B cell (primary cell): ENCODE measurements around the gene NPC1. TPM values are rescaled to one million over a fixed set of nuclear protein-coding genes. Genes with fewer than 3 reads are reported as not detected.

ENCODE experiments used
- ATAC-seq: fragments of 200-7000 bp; cut with Tn5 transposase; one replicate; pipeline ENCODE4 v1.10.0; 2021; ENCODE audit warnings: low read depth, mild to moderate bottlenecking, moderate number of reproducible peaks, moderate library complexity
- CTCF ChIA-PET: fragments of 350-600 bp; sonication (Branson Sonifier 250); formaldehyde crosslinking; loops from one replicate; lab custom pipeline; 2021; ENCODE audit warnings: antibody characterized with exemption, inconsistent platforms; lab: Charles Lee
- POLR2A ChIA-PET: fragments of 350-600 bp; sonication (Branson Sonifier 250); formaldehyde crosslinking; loops from one replicate; lab custom pipeline; 2021; ENCODE audit warnings: antibody characterized with exemption; lab: Charles Lee
- DNase-seq: peaks from one replicate; pipeline ENCODE4 v3.0.0; 2013
- H2AFZ ChIP-seq: 2 replicates; pipeline ENCODE4 v1.6.1; 2012; ENCODE audit warnings: mild to moderate bottlenecking, low read depth, low read length; ENCODE audit not compliant: insufficient read depth, poor library complexity, severe bottlenecking
- H3K27ac ChIP-seq, 2 donors: 1 replicate in 1 of 2; 2 replicates in 1 of 2; pipeline ENCODE4 v1.5.1; 2012 to 2013; ENCODE audit warnings: low read length in 2 of 2, mild to moderate bottlenecking in 2 of 2, moderate library complexity in 1 of 2
- H3K27me3 ChIP-seq, 4 experiments: fragments of 200-600 bp in 1 of 4; sonication (generic) in 1 of 4; replicated peaks in 1 of 4; 1 replicate in 2 of 4; 2 replicates in 2 of 4; pipeline versions ENCODE4 v1.6.1 to v1.7.0; 2013 to 2016; ENCODE audit warnings: low read length in 3 of 4, mild to moderate bottlenecking in 2 of 4, mixed read lengths in 1 of 4, moderate library complexity in 1 of 4; ENCODE audit not compliant: insufficient read depth in 4 of 4, control insufficient read depth in 3 of 4; ENCODE audit errors: control extremely low read depth in 1 of 4
- H3K36me3 ChIP-seq, 2 experiments: replicated peaks in 1 of 2; 1 replicate in 1 of 2; 2 replicates in 1 of 2; pipeline versions ENCODE4 v1.6.1 to v1.7.1; 2013; ENCODE audit warnings: low read length in 1 of 2; ENCODE audit not compliant: insufficient read depth in 2 of 2, control insufficient read depth in 1 of 2; ENCODE audit errors: control extremely low read depth in 1 of 2, extremely low read depth in 1 of 2
- H3K4me1 ChIP-seq, 2 donors: fragments of 200-600 bp in 1 of 2; sonication (generic) in 1 of 2; 1 replicate in 1 of 2; 2 replicates in 1 of 2; pipeline versions ENCODE4 v1.5.1 to v1.6.1; 2013 to 2017; ENCODE audit warnings: low read length in 2 of 2; ENCODE audit not compliant: control insufficient read depth in 2 of 2, insufficient read depth in 2 of 2
- H3K4me2 ChIP-seq: replicated peaks from 2 replicates; pipeline ENCODE3; 2012; ENCODE audit warnings: mild to moderate bottlenecking, low read depth, low read length; ENCODE audit not compliant: poor library complexity, severe bottlenecking
- H3K4me3 ChIP-seq, 5 experiments: fragments of 200-600 bp in 1 of 5; sonication (generic) in 1 of 5; 1 replicate in 3 of 5; 2 replicates in 2 of 5; pipeline versions ENCODE4 v1.5.1 to v1.7.0; 2011 to 2016; ENCODE audit warnings: low read length in 4 of 5, mild to moderate bottlenecking in 4 of 5, low read depth in 2 of 5, control low read depth in 1 of 5, moderate library complexity in 1 of 5; ENCODE audit not compliant: insufficient read depth in 1 of 5; ENCODE audit errors: control extremely low read depth in 1 of 5, extremely low read depth in 1 of 5
- H3K79me2 ChIP-seq: fragments of 200-600 bp; sonication (generic); one replicate; pipeline ENCODE4 v1.6.0; 2016; ENCODE audit warnings: low read length; ENCODE audit not compliant: control insufficient read depth, insufficient read depth
- H3K9ac ChIP-seq: fragments of 200-600 bp; sonication (generic); 2 replicates; pipeline ENCODE4 v1.6.1; 2017; ENCODE audit warnings: mild to moderate bottlenecking, low read length, moderate library complexity
- H3K9me3 ChIP-seq, 3 donors: one replicate each; pipeline versions ENCODE4 v1.6.1 to v1.7.1; 2013; ENCODE audit warnings: low read length in 2 of 3; ENCODE audit not compliant: control insufficient read depth in 2 of 3, insufficient read depth in 1 of 3; ENCODE audit errors: control extremely low read depth in 1 of 3
- H4K20me1 ChIP-seq: 2 replicates; pipeline ENCODE4 v1.6.0; 2012; ENCODE audit warnings: mild to moderate bottlenecking, low read length; ENCODE audit not compliant: insufficient read depth, control insufficient read depth, poor library complexity, severe bottlenecking
- H3K27ac Mint-ChIP-seq: one replicate; pipeline ENCODE4 v1.8.0; 2021; ENCODE audit warnings: mixed read lengths
- H3K27me3 Mint-ChIP-seq: one replicate; pipeline ENCODE4 v1.8.0; 2021; ENCODE audit warnings: mixed read lengths
- H3K4me1 Mint-ChIP-seq: one replicate; pipeline ENCODE4 v1.8.0; 2021; ENCODE audit warnings: mixed read lengths
- H3K4me3 Mint-ChIP-seq: one replicate; pipeline ENCODE4 v1.8.0; 2021; ENCODE audit warnings: mixed read lengths
- H3K9me3 Mint-ChIP-seq: one replicate; pipeline ENCODE4 v1.8.0; 2022; ENCODE audit warnings: mixed read lengths; ENCODE audit not compliant: insufficient read depth
- EZH2 ChIP-seq: IDR thresholded peaks from 2 replicates; pipeline ENCODE4 v1.6.1; 2012; ENCODE audit warnings: borderline replicate concordance, low read depth, mild to moderate bottlenecking, moderate library complexity, low read length; ENCODE audit not compliant: insufficient read depth, poor library complexity, severe bottlenecking
- WGBS: methylation state at CpG from one replicate; pipeline ENCODE4 v1.1.5; 2013; ENCODE audit warnings: missing lambda C conversion rate; ENCODE audit not compliant: insufficient coverage; 5-methylcytosine and 5-hydroxymethylcytosine counted together
- intact Hi-C: fragments of 100-400 bp; cut with micrococcal nuclease; formaldehyde crosslinking; loops from one replicate; pipeline ENCODE4 v1.10.0; 2022
- polyA plus RNA-seq: library from polyadenylated mRNA; depleted of rRNA; stranded (reverse); fragments of >200 nt; gene quantifications from 2 replicates; pipeline ENCODE4 v1.2.3, GENCODE V29; 2012
- total RNA-seq, 2 donors: library from RNA; stranded (reverse); fragments of 120-200 nt in 1 of 2; gene quantifications; 1 replicate in 1 of 2; 2 replicates in 1 of 2; pipeline versions ENCODE4 v1.2.3 to v1.2.4, GENCODE V29; 2013 to 2022
- TF ChIP-seq, protein P1 (sequence below): fragments of 200-600 bp; IDR thresholded peaks from one replicate; pipeline ENCODE4 v1.8.0; 2022; ENCODE audit warnings: antibody characterized with exemption, mild to moderate bottlenecking

Gene NPC1
- total and polyA plus RNA-seq, 2 donors (not counting 1 experiment from before 2014, with no cell fraction given): 17.5 to 44.4 TPM

DNA sequence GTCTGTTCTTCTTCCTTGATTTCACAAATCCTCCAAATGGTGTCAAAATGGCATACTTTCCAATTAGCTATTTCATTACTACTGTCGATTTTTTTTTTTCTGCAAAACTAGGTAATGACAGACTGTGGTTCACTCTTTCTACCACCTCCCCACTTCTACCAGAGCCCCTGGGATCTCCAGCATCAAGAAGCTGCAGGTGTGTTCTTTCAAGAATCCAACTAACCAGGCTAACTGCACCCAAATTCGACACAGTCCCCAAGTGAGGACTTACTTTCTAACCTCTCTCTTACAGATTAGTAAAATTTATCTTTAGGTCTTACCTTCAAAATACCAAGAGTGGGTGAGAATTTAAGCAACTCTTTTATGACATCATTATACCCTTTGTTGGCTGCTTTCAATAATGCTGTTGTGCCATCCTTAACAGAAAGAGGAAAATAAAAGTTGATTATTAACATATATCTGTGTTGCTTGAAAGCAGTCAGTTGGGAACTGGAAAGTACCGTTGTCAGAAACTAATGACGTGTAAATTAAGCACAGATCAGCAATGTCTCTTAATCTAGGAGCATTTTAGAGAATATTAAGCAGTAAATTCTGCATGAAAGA, 31.2 kb upstream of the NPC1 start:
- CTCF ChIA-PET: interaction anchor here (0.6 to 1.5 kb wide), 2 partner anchors 502 to 674 kb away, joined by 3 read pairs; no protein-coding TSS in a partner anchor
- Histone ChIP-seq H4K20me1 (no peaks in the 10 kb centered on the region), H3K79me2 (no peaks in the 10 kb centered on the region), H3K4me1 (peaks cover 12 to 15% of the 10 kb centered on the region in 2 donors), H3K27ac (no peak overlapping the region), H3K9ac (no peak overlapping the region), H3K27me3 (peaks cover 0 to 34% (median 25%) of the 10 kb centered on the region in 4 experiments), H3K36me3 (no peaks in the 10 kb centered on the region), H3K4me3 (no peak overlapping the region), H3K9me3 (no peaks in the 10 kb centered on the region), H3K4me2 (no peak overlapping the region), H2AFZ (no peak overlapping the region)
- peaks cover 18% of the 10 kb centered on the region for H3K4me1 Mint-ChIP-seq
- TF ChIP-seq, protein P1, sequence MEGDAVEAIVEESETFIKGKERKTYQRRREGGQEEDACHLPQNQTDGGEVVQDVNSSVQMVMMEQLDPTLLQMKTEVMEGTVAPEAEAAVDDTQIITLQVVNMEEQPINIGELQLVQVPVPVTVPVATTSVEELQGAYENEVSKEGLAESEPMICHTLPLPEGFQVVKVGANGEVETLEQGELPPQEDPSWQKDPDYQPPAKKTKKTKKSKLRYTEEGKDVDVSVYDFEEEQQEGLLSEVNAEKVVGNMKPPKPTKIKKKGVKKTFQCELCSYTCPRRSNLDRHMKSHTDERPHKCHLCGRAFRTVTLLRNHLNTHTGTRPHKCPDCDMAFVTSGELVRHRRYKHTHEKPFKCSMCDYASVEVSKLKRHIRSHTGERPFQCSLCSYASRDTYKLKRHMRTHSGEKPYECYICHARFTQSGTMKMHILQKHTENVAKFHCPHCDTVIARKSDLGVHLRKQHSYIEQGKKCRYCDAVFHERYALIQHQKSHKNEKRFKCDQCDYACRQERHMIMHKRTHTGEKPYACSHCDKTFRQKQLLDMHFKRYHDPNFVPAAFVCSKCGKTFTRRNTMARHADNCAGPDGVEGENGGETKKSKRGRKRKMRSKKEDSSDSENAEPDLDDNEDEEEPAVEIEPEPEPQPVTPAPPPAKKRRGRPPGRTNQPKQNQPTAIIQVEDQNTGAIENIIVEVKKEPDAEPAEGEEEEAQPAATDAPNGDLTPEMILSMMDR: no peak
- TF ChIP-seq EZH2: no peak
- H3K4me3 Mint-ChIP-seq: no peak overlapping the region
- no peak overlapping the region for H3K27ac Mint-ChIP-seq
- peaks cover 42% of the 10 kb centered on the region for H3K27me3 Mint-ChIP-seq
- ATAC-seq: no peak
- intact Hi-C loops: no loop called here
- POLR2A ChIA-PET: no interaction called here
- WGBS: 100% methylated on average over 1 of the region's 4 CpGs
- no peaks in the 10 kb centered on the region for H3K9me3 Mint-ChIP-seq
- DNase-seq: no peak

DNA sequence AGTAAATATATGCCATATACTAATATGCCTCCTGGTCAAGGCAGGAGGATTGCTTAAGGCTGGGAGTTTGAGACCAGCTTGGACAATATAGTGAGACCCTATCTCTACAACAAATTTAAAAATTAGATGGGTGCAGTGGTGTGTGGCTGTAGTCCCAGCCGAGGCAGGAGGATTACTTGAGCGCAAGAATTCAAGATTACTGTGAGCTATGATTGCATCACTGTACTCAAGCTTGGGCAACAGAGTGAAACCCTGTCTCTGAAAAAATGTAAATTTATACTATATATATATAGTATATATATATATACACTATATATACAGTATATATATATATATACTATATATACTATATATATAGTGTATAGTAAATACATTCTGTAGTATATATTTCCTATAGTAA, 30.0 kb upstream of the NPC1 start:
- H3K27me3 ChIP-seq: peaks cover 0 to 30% (median 23%) of the 10 kb centered on the region in 4 experiments
- peaks cover 12 to 15% of the 10 kb centered on the region in 2 donors for H3K4me1 ChIP-seq
- H4K20me1 ChIP-seq: no peaks in the 10 kb centered on the region
- no peak overlapping the region for H2AFZ ChIP-seq
- Mint-ChIP-seq H3K27ac (no peak overlapping the region), H3K4me3 (no peak overlapping the region), H3K27me3 (peaks cover 33% of the 10 kb centered on the region), H3K4me1 (peaks cover 16% of the 10 kb centered on the region), H3K9me3 (no peaks in the 10 kb centered on the region)
- H3K9ac ChIP-seq: no peak overlapping the region
- TF ChIP-seq, protein P1: no peak
- no peak for TF ChIP-seq EZH2
- no peak overlapping the region for H3K27ac ChIP-seq
- DNase-seq (no peak), ATAC-seq (no peak)
- no peaks in the 10 kb centered on the region for H3K79me2 ChIP-seq
- no CpG with 5 or more reads among the region's 2 CpGs for WGBS
- no peak overlapping the region for H3K4me3 ChIP-seq
- CTCF ChIA-PET: interaction anchor here (2.2 kb wide), 1 partner anchor 303 kb away, joined by 6 read pairs; no protein-coding TSS in a partner anchor
- H3K36me3 ChIP-seq: no peaks in the 10 kb centered on the region
- intact Hi-C loops: no loop called here
- no peaks in the 10 kb centered on the region for H3K9me3 ChIP-seq
- POLR2A ChIA-PET: no interaction called here
- no peak overlapping the region for H3K4me2 ChIP-seq
